Activated CD8-positive, alpha-beta memory T cell treated with anti-CD3 and anti-CD28 coated beads for 1 hour (primary cell): ENCODE measurements around the gene LHFPL3.
A peak's percentile ranks its signal among the peaks of the same experiment; 100 is the strongest.

Experiments
- DNase-seq, 2 donors: peaks; one replicate each; pipeline ENCODE4 v3.0.0-alpha.2; 2020; ENCODE audit warnings: low read depth in 1 of 2; ENCODE audit errors: extremely low read depth in 1 of 2

The LHFPL3 gene

DNA sequence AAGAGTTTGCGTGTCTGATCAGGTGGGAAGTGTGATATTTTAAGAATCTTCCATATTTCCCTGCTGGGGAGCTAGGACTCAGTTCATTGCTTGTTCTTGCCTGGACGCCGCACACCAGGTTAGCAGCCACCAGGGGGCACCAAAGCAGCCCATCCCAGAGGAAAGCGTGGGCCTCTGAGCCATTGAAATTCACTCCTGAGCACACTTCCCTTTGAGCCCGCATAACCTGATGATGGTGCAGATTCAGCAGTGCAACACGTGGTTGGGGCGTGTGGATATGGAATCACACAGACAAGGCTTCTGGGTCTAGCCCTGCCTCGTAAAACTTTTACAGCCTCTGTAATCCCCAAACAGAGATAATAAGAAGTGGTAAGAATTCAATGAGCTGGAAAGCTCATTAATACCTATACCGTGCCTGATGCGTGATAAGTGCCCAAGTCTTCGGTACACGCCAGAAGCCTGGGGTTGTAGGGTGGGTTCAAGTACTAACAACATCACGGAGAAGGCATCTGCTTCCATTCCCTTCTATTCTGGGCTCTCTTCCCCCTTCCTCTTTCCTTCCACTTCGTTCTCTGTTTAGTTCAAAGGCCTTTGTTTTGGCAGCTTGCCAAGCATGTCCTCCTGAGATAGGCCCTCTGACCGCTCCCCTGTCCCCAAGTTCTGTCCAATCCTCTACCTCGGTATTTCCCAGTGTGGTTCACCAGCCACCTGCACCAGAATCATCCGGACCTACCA is 555.5 kb downstream of the LHFPL3 start:
- DNase-seq = peak; percentile 44 to 67

DNA sequence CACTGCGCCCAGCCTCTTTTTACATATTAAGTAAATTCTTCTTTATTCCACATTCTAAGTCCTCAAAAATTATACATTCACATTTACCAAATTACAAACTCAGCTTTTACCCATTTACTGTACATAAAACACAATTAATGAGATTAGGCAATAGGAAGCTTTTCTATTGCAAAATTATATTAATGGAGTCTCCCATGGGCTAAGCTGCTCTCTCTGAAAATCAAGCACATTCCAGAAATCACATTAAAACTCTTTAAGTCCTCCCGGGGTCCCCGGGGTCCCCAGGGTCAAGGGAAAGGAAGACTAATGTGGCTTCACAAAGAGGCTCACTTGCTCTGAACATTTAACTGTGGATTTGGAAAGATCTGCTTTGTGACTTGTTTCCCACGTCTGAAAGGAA is 558.2 kb downstream of the LHFPL3 start:
- DNase-seq = no peak

DNA sequence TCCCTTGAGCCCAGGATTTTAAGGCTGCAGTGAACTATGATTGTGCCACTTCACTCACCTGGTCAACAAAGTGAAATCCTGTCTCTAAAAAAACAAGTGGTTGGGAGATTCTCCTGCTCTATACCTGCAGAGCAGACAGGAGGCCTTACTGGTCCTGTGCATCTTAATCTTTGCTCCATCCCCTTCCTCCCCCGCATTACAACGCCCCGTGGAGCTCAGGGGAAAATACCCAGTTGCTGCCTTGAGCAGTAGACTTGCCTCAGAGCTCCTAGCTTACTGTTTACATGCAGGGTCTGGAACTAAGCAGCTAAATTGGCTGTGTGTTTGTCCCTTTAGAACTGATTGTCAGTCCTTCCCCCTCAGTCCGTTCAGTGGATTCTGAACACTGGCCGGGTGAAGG is 561.8 kb downstream of the LHFPL3 start:
- no peak for DNase-seq

GRCh38 chr7:104891949-104892348 is 563.5 kb downstream of the LHFPL3 start:
- DNase-seq = no peak

- DNase-seq = no peak
Observed at GRCh38 chr7:104894314-104894713, 565.9 kb downstream of the LHFPL3 start.

GRCh38 chr7:104894726-104895521 is 566.5 kb downstream of the LHFPL3 start:
- no peak for DNase-seq

GRCh38 chr7:104895522-104896236 is 567.3 kb downstream of the LHFPL3 start:
- no peak for DNase-seq

GRCh38 chr7:104898434-104898833 is 570.0 kb downstream of the LHFPL3 start:
- no peak for DNase-seq

DNA sequence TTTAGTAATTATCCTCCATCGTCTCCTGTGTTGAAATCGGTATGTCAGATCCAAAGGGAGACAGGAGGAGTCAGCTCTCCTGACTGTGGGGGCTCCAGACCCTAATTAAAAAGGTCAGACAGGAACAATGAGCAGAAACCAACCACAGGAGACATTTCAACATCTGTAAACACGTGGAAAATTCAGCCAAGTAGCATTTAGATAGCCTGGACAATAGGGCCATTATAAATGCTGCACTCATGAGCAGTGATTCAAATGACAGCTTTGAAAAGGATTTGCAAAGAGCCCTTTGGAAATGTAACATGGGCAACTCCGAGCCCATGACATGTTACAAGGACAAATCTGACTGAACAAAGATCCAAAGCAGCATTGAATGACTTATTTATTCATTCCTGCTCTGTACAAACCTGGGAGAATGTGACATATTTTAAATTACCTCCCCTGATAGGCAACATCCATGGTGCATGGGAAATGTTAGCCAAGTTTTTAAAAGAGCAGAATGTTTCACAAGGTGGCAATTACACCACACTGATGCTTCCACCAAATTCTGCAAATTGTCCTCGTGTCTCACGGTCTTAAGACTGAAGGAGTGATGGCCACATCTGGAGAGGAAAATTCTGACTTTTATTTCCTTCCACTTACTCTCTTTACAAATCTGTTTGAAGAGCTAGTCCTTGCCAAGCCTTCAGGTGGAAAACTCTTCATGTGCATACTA is 572.3 kb downstream of the LHFPL3 start:
- DNase-seq = no peak

- DNase-seq = no peak
Observed at GRCh38 chr7:104901240-104901619, 572.8 kb downstream of the LHFPL3 start.

GRCh38 chr7:104902183-104902582 is 573.8 kb downstream of the LHFPL3 start:
- DNase-seq = no peak

GRCh38 chr7:104903044-104903443 is 574.6 kb downstream of the LHFPL3 start:
- no peak for DNase-seq

DNA sequence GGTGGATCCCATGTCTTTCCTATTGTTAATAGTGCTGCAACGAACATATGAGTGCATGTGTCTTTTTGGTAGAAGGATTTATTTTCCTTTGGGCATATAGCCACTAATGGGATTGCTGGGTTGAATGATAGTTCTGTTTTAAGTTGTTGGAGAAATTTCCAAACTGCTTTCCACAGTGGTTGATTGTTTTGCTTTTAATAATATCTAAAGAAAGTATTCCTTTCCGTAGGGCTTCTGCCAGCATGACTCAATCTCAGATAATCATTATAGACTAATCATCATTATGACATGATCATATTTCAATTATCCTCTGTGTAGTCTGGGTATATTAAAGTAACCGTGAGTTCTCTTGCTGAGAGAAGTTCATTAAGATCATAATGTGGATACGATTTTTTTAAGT is 575.4 kb downstream of the LHFPL3 start:
- no peak for DNase-seq

- no peak for DNase-seq
Observed at GRCh38 chr7:104906032-104906431, 577.6 kb downstream of the LHFPL3 start.

- no peak for DNase-seq
Observed at GRCh38 chr7:104906556-104906955, 578.2 kb downstream of the LHFPL3 start.

GRCh38 chr7:104908636-104909035 is 580.2 kb downstream of the LHFPL3 start:
- DNase-seq = no peak

DNA sequence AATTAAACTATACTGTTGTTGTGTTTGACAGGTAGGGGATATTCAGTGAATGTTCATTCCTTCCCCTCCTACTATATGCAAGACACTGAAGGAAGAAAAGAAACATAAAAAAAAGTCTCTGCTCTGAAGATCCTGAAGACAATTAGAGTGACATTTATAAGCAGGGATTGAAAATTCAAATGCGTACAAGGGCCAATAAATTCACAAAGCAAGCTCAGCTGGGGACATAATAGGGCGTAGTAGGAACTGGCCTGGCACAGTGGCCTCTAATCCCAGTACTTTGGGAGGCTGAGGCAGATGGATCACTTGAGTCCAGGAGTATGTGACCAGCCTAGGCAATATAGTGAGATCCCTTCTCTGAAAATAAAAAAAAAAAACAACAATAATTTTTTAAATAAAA is 580.7 kb downstream of the LHFPL3 start:
- no peak for DNase-seq

DNA sequence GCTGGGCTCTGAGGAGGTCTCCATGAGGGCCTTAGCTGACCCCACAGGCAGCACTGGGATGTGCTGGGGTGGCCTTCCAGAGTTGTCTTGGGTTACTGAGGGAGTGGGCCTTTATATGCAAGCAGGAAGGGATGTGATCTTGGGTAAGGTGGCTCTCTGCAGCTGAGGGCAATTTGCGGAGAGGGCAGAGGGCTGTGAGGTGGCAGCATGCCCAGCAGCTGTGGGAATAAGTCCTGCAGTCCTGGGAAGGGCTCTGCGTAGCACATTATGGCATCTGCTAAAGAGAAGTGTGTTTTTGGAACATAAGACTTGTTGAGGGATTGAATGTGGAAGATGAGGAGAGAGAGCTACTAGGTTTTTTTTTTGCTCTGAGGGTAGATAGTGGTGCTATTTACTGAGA is 586.0 kb downstream of the LHFPL3 start:
- no peak for DNase-seq

GRCh38 chr7:104921596-104921995 is 593.2 kb downstream of the LHFPL3 start:
- no peak for DNase-seq

- DNase-seq = no peak
Observed at GRCh38 chr7:104922182-104923009, 594.0 kb downstream of the LHFPL3 start.
